Testis (tissue), 2 donors: ENCODE measurements around the gene LMCD1.

Experiments
- POLR2A ChIP-seq: fragments of 450-650 bp; IDR thresholded peaks from one replicate; pipeline ENCODE4 v1.6.1; 2017; ENCODE audit warnings: antibody characterized with exemption, mild to moderate bottlenecking, moderate library complexity
- TF ChIP-seq, protein P1 (sequence below), 3 experiments: fragments of 450-650 bp in 2 of 3; fragments of 200-600 bp in 1 of 3; sonication (generic) in 1 of 3; IDR thresholded peaks; one replicate each; pipeline ENCODE4 v1.5.1; 2016 to 2019; ENCODE audit warnings: antibody characterized with exemption in 3 of 3, mild to moderate bottlenecking in 2 of 3, moderate library complexity in 1 of 3

GRCh38 chr3:8556473-8556869, 54.8 kb downstream of the LMCD1 start:
- TF ChIP-seq, protein P1, sequence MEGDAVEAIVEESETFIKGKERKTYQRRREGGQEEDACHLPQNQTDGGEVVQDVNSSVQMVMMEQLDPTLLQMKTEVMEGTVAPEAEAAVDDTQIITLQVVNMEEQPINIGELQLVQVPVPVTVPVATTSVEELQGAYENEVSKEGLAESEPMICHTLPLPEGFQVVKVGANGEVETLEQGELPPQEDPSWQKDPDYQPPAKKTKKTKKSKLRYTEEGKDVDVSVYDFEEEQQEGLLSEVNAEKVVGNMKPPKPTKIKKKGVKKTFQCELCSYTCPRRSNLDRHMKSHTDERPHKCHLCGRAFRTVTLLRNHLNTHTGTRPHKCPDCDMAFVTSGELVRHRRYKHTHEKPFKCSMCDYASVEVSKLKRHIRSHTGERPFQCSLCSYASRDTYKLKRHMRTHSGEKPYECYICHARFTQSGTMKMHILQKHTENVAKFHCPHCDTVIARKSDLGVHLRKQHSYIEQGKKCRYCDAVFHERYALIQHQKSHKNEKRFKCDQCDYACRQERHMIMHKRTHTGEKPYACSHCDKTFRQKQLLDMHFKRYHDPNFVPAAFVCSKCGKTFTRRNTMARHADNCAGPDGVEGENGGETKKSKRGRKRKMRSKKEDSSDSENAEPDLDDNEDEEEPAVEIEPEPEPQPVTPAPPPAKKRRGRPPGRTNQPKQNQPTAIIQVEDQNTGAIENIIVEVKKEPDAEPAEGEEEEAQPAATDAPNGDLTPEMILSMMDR (IDR thresholded peaks at IDR 0.05) = no peak
- no peak for TF ChIP-seq POLR2A
